Measurements from ENCODE around the gene CAB39L. TPM values are rescaled to one million over a fixed set of nuclear protein-coding genes. Genes with fewer than 3 reads are reported as not detected.

Gene CAB39L
- total and polyA plus RNA-seq, 2 of the 13 experiments (the other 11 are each of a cell fraction or from before 2014, with no cell fraction given): 3.1 to 6.1 TPM

Other genes with a start within 250 kb of the CAB39L start
- 0.46 TPM in 1 of 2 replicates, not detected in the other for gene MLNR, start 223.7 kb downstream of the CAB39L start, total RNA-seq (2016; rRNA removed; fragmentation: Illumina TruSeq; extraction: Trizol)
- not detected in 2 replicates for gene MLNR, start 223.7 kb downstream of the CAB39L start, polyA plus RNA-seq (2011; rRNA removed)
- gene CDADC1, start 196.1 kb downstream of the CAB39L start, total RNA-seq (2016; rRNA removed; fragmentation: Illumina TruSeq; extraction: Trizol): 9.0 and 10.8 TPM in 2 replicates
- 2.4 and 2.7 TPM in 2 replicates for gene CDADC1, start 196.1 kb downstream of the CAB39L start, polyA plus RNA-seq (2011; rRNA removed)
- gene SETDB2, start 210 bp upstream of the CAB39L start, total RNA-seq (2016; rRNA removed; fragmentation: Illumina TruSeq; extraction: Trizol): 8.7 and 9.5 TPM in 2 replicates
- gene SETDB2, start 210 bp upstream of the CAB39L start, polyA plus RNA-seq (2011; rRNA removed): 6.1 and 8.1 TPM in 2 replicates
- gene PHF11, start 51.9 kb upstream of the CAB39L start, total RNA-seq (2016; rRNA removed; fragmentation: Illumina TruSeq; extraction: Trizol): 9.0 and 15.8 TPM in 2 replicates
- gene PHF11, start 51.9 kb upstream of the CAB39L start, polyA plus RNA-seq (2011; rRNA removed): 17.5 and 22.0 TPM in 2 replicates
- gene RCBTB1, start 141.5 kb upstream of the CAB39L start, total RNA-seq (2016; rRNA removed; fragmentation: Illumina TruSeq; extraction: Trizol): 21.6 and 28.3 TPM in 2 replicates
- 11.0 and 13.4 TPM in 2 replicates for gene RCBTB1, start 141.5 kb upstream of the CAB39L start, polyA plus RNA-seq (2011; rRNA removed)
- gene ARL11, start 184.4 kb upstream of the CAB39L start, total RNA-seq (2016; rRNA removed; fragmentation: Illumina TruSeq; extraction: Trizol): 0.04 TPM in 1 of 2 replicates, not detected in the other
- gene ARL11, start 184.4 kb upstream of the CAB39L start, polyA plus RNA-seq (2011; rRNA removed): 0.17 and 0.22 TPM in 2 replicates
- gene EBPL, start 247.4 kb upstream of the CAB39L start, total RNA-seq (2016; rRNA removed; fragmentation: Illumina TruSeq; extraction: Trizol): 51.8 and 96.5 TPM in 2 replicates
- 121 and 152 TPM in 2 replicates for gene EBPL, start 247.4 kb upstream of the CAB39L start, polyA plus RNA-seq (2011; rRNA removed)

All from HepG2 (cell line).